Smooth muscle cell (in vitro differentiated cells): Measurements from ENCODE around the gene SYPL1. TPM values are rescaled to one million over a fixed set of nuclear protein-coding genes. Genes with fewer than 3 reads are reported as not detected.

ENCODE experiments used
- DNase-seq: peaks from one replicate; lab custom pipeline; 2025; ENCODE audit not compliant: unreplicated experiment; lab: John Stamatoyannopoulos, UW
- H2AFZ ChIP-seq: fragments of 200-600 bp; sonication (generic); 2 replicates; pipeline ENCODE4 v1.6.0; 2016; ENCODE audit warnings: antibody characterized with exemption, low read depth, mild to moderate bottlenecking
- H3F3A ChIP-seq: fragments of 200-600 bp; sonication (generic); 2 replicates; pipeline ENCODE4 v1.6.0; 2017; ENCODE audit warnings: antibody characterized with exemption, low read depth
- H3K27ac ChIP-seq: fragments of 200-600 bp; sonication (generic); 2 replicates; pipeline ENCODE4 v1.5.1; 2016; ENCODE audit warnings: low read depth, mild to moderate bottlenecking
- H3K27me3 ChIP-seq: fragments of 200-600 bp; sonication (generic); 2 replicates; pipeline ENCODE4 v1.6.1; 2016; ENCODE audit warnings: low read depth, mild to moderate bottlenecking
- H3K36me3 ChIP-seq: fragments of 200-600 bp; sonication (generic); 2 replicates; pipeline ENCODE4 v1.5.1; 2016; ENCODE audit warnings: low read depth
- H3K4me1 ChIP-seq: fragments of 200-600 bp; sonication (generic); 2 replicates; pipeline ENCODE4 v1.5.1; 2016; ENCODE audit warnings: low read depth
- H3K4me2 ChIP-seq: fragments of 200-600 bp; sonication (generic); 2 replicates; pipeline ENCODE4 v1.6.0; 2016; ENCODE audit warnings: mild to moderate bottlenecking
- H3K4me3 ChIP-seq: fragments of 200-600 bp; sonication (generic); 2 replicates; pipeline ENCODE4 v1.5.1; 2016; ENCODE audit warnings: mild to moderate bottlenecking
- H3K79me2 ChIP-seq: fragments of 200-600 bp; sonication (generic); 2 replicates; pipeline ENCODE4 v1.6.0; 2016; ENCODE audit warnings: low read depth, mild to moderate bottlenecking
- H3K9ac ChIP-seq: fragments of 200-600 bp; sonication (generic); 2 replicates; pipeline ENCODE4 v1.6.0; 2016; ENCODE audit warnings: low read depth
- H3K9me3 ChIP-seq: fragments of 200-600 bp; sonication (generic); replicated peaks from 2 replicates; pipeline ENCODE4 v1.5.1; 2016; ENCODE audit warnings: low read depth
- H4K20me1 ChIP-seq: fragments of 200-600 bp; sonication (generic); 2 replicates; pipeline ENCODE4 v1.6.0; 2016; ENCODE audit warnings: low read depth
- CTCF ChIP-seq: fragments of 200-600 bp; sonication (generic); IDR thresholded peaks from 2 replicates; pipeline ENCODE4 v1.5.1; 2017; ENCODE audit warnings: borderline replicate concordance, mild to moderate bottlenecking, antibody characterized with exemption; ENCODE audit not compliant: insufficient read depth, poor library complexity, severe bottlenecking
- WGBS: methylation state at CpG from one replicate; pipeline ENCODE4 v1.1.7; 2016; ENCODE audit warnings: low lambda C conversion rate; 5-methylcytosine and 5-hydroxymethylcytosine counted together
- polyA plus RNA-seq: library from polyadenylated mRNA; unstranded; fragments of >200 nt; fragmentation: Nextera tagmentation; extraction: Ambion mirVana; gene quantifications from 2 replicates; pipeline ENCODE4 v1.2.1, GENCODE V29; 2016
- total RNA-seq: library from RNA; depleted of rRNA; stranded (reverse); fragments of >200 nt; gene quantifications from 2 replicates; pipeline ENCODE4 v1.2.3, GENCODE V29; 2014

The SYPL1 gene
- total and polyA plus RNA-seq, 2 experiments from 2014 or later, result 75.2 to 107 TPM

- DNase-seq, result no peak
- no peak overlapping the region for H3K27ac ChIP-seq
- no peak for TF ChIP-seq CTCF
- H3K4me3 ChIP-seq, result no peak overlapping the region
- no peaks in the 10 kb centered on the region for H3K9me3 ChIP-seq
- no peaks in the 10 kb centered on the region for H3K79me2 ChIP-seq
- H3K36me3 ChIP-seq, result no peaks in the 10 kb centered on the region
- H4K20me1 ChIP-seq, result no peaks in the 10 kb centered on the region
- no peak overlapping the region for H3K4me2 ChIP-seq
- WGBS, result 95% methylated on average over 2 of the region's 2 CpGs
- H2AFZ ChIP-seq, result no peak overlapping the region
- H3K4me1 ChIP-seq, result no peaks in the 10 kb centered on the region
- H3F3A ChIP-seq, result no peaks in the 10 kb centered on the region
- H3K27me3 ChIP-seq, result no peaks in the 10 kb centered on the region
- no peak overlapping the region for H3K9ac ChIP-seq
These were observed 8.4 kb upstream of the SYPL1 start for GRCh38 chr7:106120500-106120899.

- Histone ChIP-seq H3K9ac (no peak overlapping the region), H2AFZ (no peak overlapping the region), H3K4me2 (no peak overlapping the region), H3K4me3 (no peak overlapping the region), H3K9me3 (no peaks in the 10 kb centered on the region), H4K20me1 (no peaks in the 10 kb centered on the region), H3K4me1 (no peaks in the 10 kb centered on the region), H3K27me3 (no peaks in the 10 kb centered on the region), H3K36me3 (no peaks in the 10 kb centered on the region), H3K79me2 (no peaks in the 10 kb centered on the region), H3F3A (no peaks in the 10 kb centered on the region), H3K27ac (no peak overlapping the region)
- WGBS, result 89% methylated on average over 3 of the region's 3 CpGs
- DNase-seq, result no peak
- no peak for TF ChIP-seq CTCF
These were observed 7.6 kb upstream of the SYPL1 start for GRCh38 chr7:106119719-106120118.

- H3K9ac ChIP-seq, result no peak overlapping the region
- no peaks in the 10 kb centered on the region for H3K4me1 ChIP-seq
- no peaks in the 10 kb centered on the region for H3K9me3 ChIP-seq
- no peak overlapping the region for H3K4me2 ChIP-seq
- no peak for TF ChIP-seq CTCF
- H3K36me3 ChIP-seq, result no peaks in the 10 kb centered on the region
- no peaks in the 10 kb centered on the region for H3K27me3 ChIP-seq
- no peak for DNase-seq
- H3K27ac ChIP-seq, result no peak overlapping the region
- no peaks in the 10 kb centered on the region for H4K20me1 ChIP-seq
- H3K4me3 ChIP-seq, result no peak overlapping the region
- H3F3A ChIP-seq, result peaks cover 5% of the 10 kb centered on the region
- 91% methylated on average over 9 of the region's 9 CpGs for WGBS
- no peak overlapping the region for H2AFZ ChIP-seq
- no peaks in the 10 kb centered on the region for H3K79me2 ChIP-seq
These were observed 5.9 kb upstream of the SYPL1 start for GRCh38 chr7:106117786-106118544.

DNA sequence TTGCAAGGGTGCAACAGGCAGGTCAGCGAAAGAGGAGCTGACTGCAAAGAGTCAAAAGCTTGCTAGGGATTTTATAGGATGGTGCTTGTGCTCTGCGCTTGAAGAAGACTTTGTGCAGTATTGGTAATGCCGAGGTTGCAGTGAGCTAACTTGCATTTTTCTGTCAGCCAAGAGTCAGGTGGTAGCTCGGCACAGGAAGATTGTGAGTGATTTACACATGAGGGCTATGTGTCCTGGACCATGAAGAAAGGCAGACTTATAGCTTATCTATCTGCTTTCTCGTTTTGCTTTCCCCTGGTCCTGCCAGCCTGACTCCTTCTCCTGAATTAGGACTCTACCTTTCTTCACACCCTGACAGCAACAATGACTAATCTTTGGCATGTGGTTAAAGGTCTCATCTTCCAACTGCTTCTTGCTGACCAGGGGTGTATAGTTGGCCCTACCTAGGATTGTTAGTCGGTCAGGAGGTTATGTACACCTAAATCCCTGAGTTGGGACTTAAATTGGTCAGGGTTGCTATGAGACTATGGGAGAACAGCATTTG is 4.1 kb upstream of the SYPL1 start:
- Histone ChIP-seq H3K27ac (no peak overlapping the region), H3F3A (peaks cover 9% of the 10 kb centered on the region), H3K9me3 (no peaks in the 10 kb centered on the region), H3K4me3 (no peak overlapping the region), H3K9ac (no peak overlapping the region), H2AFZ (no peak overlapping the region), H3K4me2 (no peak overlapping the region), H3K4me1 (peaks cover 5% of the 10 kb centered on the region), H3K36me3 (no peaks in the 10 kb centered on the region), H3K79me2 (peaks cover 4% of the 10 kb centered on the region), H3K27me3 (no peaks in the 10 kb centered on the region), H4K20me1 (peaks cover under 1% of the 10 kb centered on the region)
- DNase-seq, result no peak
- no peak for TF ChIP-seq CTCF
- WGBS, result 85% methylated on average over 6 of the region's 6 CpGs
